Neural crest cell (in vitro differentiated cells): ENCODE results near the gene FGD1. TPM values are rescaled to one million over a fixed set of nuclear protein-coding genes. Genes with fewer than 3 reads are reported as not detected.

ENCODE experiments used
- DNase-seq: peaks from one replicate; pipeline ENCODE4 v3.0.0; 2021; ENCODE audit warnings: low read depth, mixed read lengths, low spot score
- H3K27ac Mint-ChIP-seq: one replicate; pipeline ENCODE4 v1.8.0; 2021; ENCODE audit warnings: mild to moderate bottlenecking, mixed read lengths; ENCODE audit not compliant: unreplicated experiment
- H3K27me3 Mint-ChIP-seq: 2 replicates; pipeline ENCODE4 v1.8.0; 2021; ENCODE audit warnings: low read depth, mild to moderate bottlenecking, mixed read lengths
- H3K36me3 Mint-ChIP-seq: 2 replicates; pipeline ENCODE4 v1.8.0; 2021; ENCODE audit warnings: low read depth, mild to moderate bottlenecking, mixed read lengths
- H3K4me1 Mint-ChIP-seq: 2 replicates; pipeline ENCODE4 v1.8.0; 2021; ENCODE audit warnings: mixed read lengths
- H3K4me3 Mint-ChIP-seq: one replicate; pipeline ENCODE4 v1.8.0; 2021; ENCODE audit warnings: mild to moderate bottlenecking, mixed read lengths
- H3K9me3 Mint-ChIP-seq: 2 replicates; pipeline ENCODE4 v1.8.0; 2021; ENCODE audit warnings: mixed read lengths
- CTCF ChIP-seq: fragments of 200-600 bp; sonication (generic); conservative IDR thresholded peaks from 2 replicates; pipeline ENCODE4 v1.5.0; 2021; ENCODE audit warnings: antibody characterized with exemption, mild to moderate bottlenecking
- total RNA-seq: library from RNA; stranded (reverse); gene quantifications from 2 replicates; pipeline ENCODE4 v1.2.1, GENCODE V29; 2021

FGD1 gene
- total RNA-seq, 1 donor from 2014 or later, result 36.6 TPM

- DNase-seq, result no peak
- no peak for TF ChIP-seq CTCF
- Mint-ChIP-seq H3K27ac (peak overlapping the region; percentile 95), H3K9me3 (peaks cover 5% of the 10 kb centered on the region), H3K27me3 (no peaks in the 10 kb centered on the region), H3K36me3 (peaks cover 5% of the 10 kb centered on the region), H3K4me1 (peaks cover 54% of the 10 kb centered on the region), H3K4me3 (peak overlapping the region; percentile 28)
These were observed 12.1 kb downstream of the FGD1 start for GRCh38 chrX:54483946-54484345.

GRCh38 chrX:54482839-54483593 is 13.0 kb downstream of the FGD1 start:
- Mint-ChIP-seq H3K36me3 (no peaks in the 10 kb centered on the region), H3K4me3 (peak overlapping the region; percentile 28), H3K9me3 (no peaks in the 10 kb centered on the region), H3K27me3 (no peaks in the 10 kb centered on the region), H3K4me1 (peaks cover 54% of the 10 kb centered on the region), H3K27ac (peak overlapping the region; percentile 72)
- DNase-seq, result no peak
- no peak for TF ChIP-seq CTCF

GRCh38 chrX:54479136-54480111 is 16.6 kb downstream of the FGD1 start:
- Mint-ChIP-seq H3K27ac (no peak overlapping the region), H3K4me1 (peaks cover 43% of the 10 kb centered on the region), H3K27me3 (no peaks in the 10 kb centered on the region), H3K4me3 (no peak overlapping the region), H3K36me3 (no peaks in the 10 kb centered on the region), H3K9me3 (no peaks in the 10 kb centered on the region)
- no peak for DNase-seq
- TF ChIP-seq CTCF, result no peak

- Mint-ChIP-seq H3K36me3 (peaks cover 3% of the 10 kb centered on the region), H3K27me3 (no peaks in the 10 kb centered on the region), H3K4me3 (no peak overlapping the region), H3K9me3 (no peaks in the 10 kb centered on the region), H3K4me1 (peaks cover 1% of the 10 kb centered on the region), H3K27ac (no peak overlapping the region)
- DNase-seq, result no peak
- no peak for TF ChIP-seq CTCF
These were observed 21.8 kb downstream of the FGD1 start for GRCh38 chrX:54473993-54474859.
